Pancreas (tissue), 10 donors: ENCODE data around the gene SMOC1. TPM values are rescaled to one million over a fixed set of nuclear protein-coding genes. Genes with fewer than 3 reads are reported as not detected.
A peak's percentile ranks its signal among the peaks of the same experiment; 100 is the strongest.

ENCODE experiments used
- ATAC-seq, 4 donors: fragments of 200-7000 bp; cut with Tn5 transposase; one replicate each; pipeline versions ENCODE4 v1.8.0 to v1.9.1; 2020; ENCODE audit warnings: mild to moderate bottlenecking in 4 of 4, moderate library complexity in 4 of 4
- DNase-seq, 6 donors: peaks; one replicate each; pipeline ENCODE4 v3.0.0-alpha.2; 2020
- FAIRE-seq: peaks from 2 replicates; lab custom pipeline; 2012; peaks lifted over from hg19 to GRCh38; lab: Jason Lieb, UNC
- H3K27ac ChIP-seq, 4 donors: fragments of 200-600 bp; sonication (generic); 1 replicate in 3 of 4; 2 replicates in 1 of 4; pipeline versions ENCODE4 v1.5.0 to v1.8.0; 2020
- H3K27me3 ChIP-seq, 4 donors: fragments of 200-600 bp; one replicate each; pipeline ENCODE4 v1.8.0; 2021
- H3K36me3 ChIP-seq, 3 donors: fragments of 200-600 bp; sonication (generic) in 1 of 3; one replicate each; pipeline versions ENCODE4 v1.5.0 to v1.8.0; 2020 to 2021
- H3K4me1 ChIP-seq, 3 donors: fragments of 200-600 bp; one replicate each; pipeline ENCODE4 v1.8.0; 2021
- H3K4me3 ChIP-seq, 4 donors: fragments of 200-600 bp; sonication (generic) in 2 of 4; one replicate each; pipeline versions ENCODE4 v1.5.0 to v1.8.0; 2020 to 2021
- H3K9me3 ChIP-seq, 4 donors: fragments of 200-600 bp; one replicate each; pipeline ENCODE4 v1.8.0; 2021
- CTCF ChIP-seq, 4 donors: fragments of 200-600 bp; sonication (generic) in 3 of 4; IDR thresholded peaks; one replicate each; pipeline versions ENCODE4 v1.5.0 to v1.8.0; 2021; ENCODE audit warnings: antibody characterized with exemption in 4 of 4
- WGBS, 2 donors: extraction: QIAGEN DNeasy Blood & Tissue Kit; methylation state at CpG; one replicate each; pipeline ENCODE4 v1.1.7; 2013; 5-methylcytosine and 5-hydroxymethylcytosine counted together
- intact Hi-C, 3 donors: fragments of 100-400 bp; cut with DNase I; formaldehyde crosslinking; loops; one replicate each; pipeline versions ENCODE4 v1.11.1 to v1.14.2; 2022
- polyA plus RNA-seq, 2 donors: library from polyadenylated mRNA; stranded (reverse); fragments of 200-250 nt; gene quantifications; one replicate each; pipeline ENCODE4 v1.2.3, GENCODE V29; 2013
- total RNA-seq, 6 donors: library from RNA; stranded (reverse); fragmentation: NEBNext Ultra II Directional in 4 of 6; extraction: Animal tissue kit (Norgen Biotek cat#: 25700) in 4 of 6; gene quantifications; one replicate each; pipeline versions ENCODE4 v1.2.1 to v1.2.4, GENCODE V29; 2021 to 2023
- donor health status: healthy with polysubstance abuse.
- donor health status: DM: no; HTN: no; CAD: no; lungs with moderate emphysema.
- donor health status: DM: no; HTN: no; CAD: no.
- donor health status: control.
- donor health status: control.
- donor health status: Bipolar disorder and iron deficiency.
- donor health status: DM: yes; HTN: yes; CAD: no.
- donor health status: DM: no; HTN: no; CAD: no.
- donor health status: DM: no; HTN: no; CAD: no.
- donor health status: DM: yes; HTN: yes; CAD: no.

Gene SMOC1
- total and polyA plus RNA-seq, 8 donors: 2.2 to 55.7 (median 6.3) TPM

GRCh38 chr14:70014406-70015095 is 135.3 kb downstream of the SMOC1 start:
- no peaks in the 10 kb centered on the region for H3K9me3 ChIP-seq
- FAIRE-seq: no peak
- intact Hi-C loops: loop anchor here in 1 of 3 donors (5.0 kb wide), 1 partner anchor 137 kb away; the partner anchor contains the start of gene SMOC1
- no peak for DNase-seq
- H3K4me3 ChIP-seq: no peak overlapping the region
- H3K4me1 ChIP-seq: no peaks in the 10 kb centered on the region
- 80 to 84% methylated on average over 7 of the region's 7 CpGs for WGBS, 2 donors
- no peaks in the 10 kb centered on the region for H3K36me3 ChIP-seq
- ATAC-seq: no peak
- no peak overlapping the region for H3K27ac ChIP-seq
- no peaks in the 10 kb centered on the region for H3K27me3 ChIP-seq
- TF ChIP-seq CTCF (IDR thresholded peaks at IDR 0.05): no peak

- no peak for TF ChIP-seq CTCF (IDR thresholded peaks at IDR 0.05)
- intact Hi-C loops: no loop called here
- ATAC-seq (no peak), DNase-seq (no peak), FAIRE-seq (no peak)
- H3K4me1 ChIP-seq: no peaks in the 10 kb centered on the region
- no peaks in the 10 kb centered on the region for H3K9me3 ChIP-seq
- no peak overlapping the region for H3K4me3 ChIP-seq
- no peaks in the 10 kb centered on the region for H3K36me3 ChIP-seq
- 54 to 60% methylated on average over 2 of the region's 2 CpGs for WGBS, 2 donors
- H3K27me3 ChIP-seq: no peaks in the 10 kb centered on the region
- H3K27ac ChIP-seq: no peak overlapping the region
These were observed 139.0 kb downstream of the SMOC1 start for GRCh38 chr14:70018230-70018629.

GRCh38 chr14:70018713-70019211 is 139.5 kb downstream of the SMOC1 start:
- Histone ChIP-seq H3K27me3 (no peaks in the 10 kb centered on the region), H3K36me3 (no peaks in the 10 kb centered on the region), H3K9me3 (no peaks in the 10 kb centered on the region), H3K4me3 (no peak overlapping the region), H3K4me1 (no peaks in the 10 kb centered on the region), H3K27ac (no peak overlapping the region)
- no peak for TF ChIP-seq CTCF (IDR thresholded peaks at IDR 0.05)
- no peak for FAIRE-seq
- 64 to 70% methylated on average over 9 of the region's 9 CpGs for WGBS, 2 donors
- DNase-seq: no peak
- intact Hi-C loops: no loop called here
- peak in 3 of 4 donors; percentile 55 to 85 (median 71) for ATAC-seq

GRCh38 chr14:70019695-70020094 is 140.5 kb downstream of the SMOC1 start:
- FAIRE-seq (no peak), DNase-seq (no peak), ATAC-seq (no peak)
- TF ChIP-seq CTCF (IDR thresholded peaks at IDR 0.05): no peak
- no peaks in the 10 kb centered on the region for H3K27me3 ChIP-seq
- no peaks in the 10 kb centered on the region for H3K9me3 ChIP-seq
- H3K4me3 ChIP-seq: no peak overlapping the region
- H3K27ac ChIP-seq: no peak overlapping the region
- intact Hi-C loops: loop anchor here in 2 of 3 donors (10.0 kb wide), 2 partner anchors 145 to 205 kb away; partner anchors contain the start of gene SMOC1 (in 1 of the 2)
- H3K36me3 ChIP-seq: no peaks in the 10 kb centered on the region
- H3K4me1 ChIP-seq: no peaks in the 10 kb centered on the region
